ENCODE results near the gene CCDC178. TPM values are rescaled to one million over a fixed set of nuclear protein-coding genes. Genes with fewer than 3 reads are reported as not detected.
"Not testable (repeated sequence)": the region's sequence is repeated elsewhere in the genome, so short reads cannot be mapped to it uniquely, and the experiment has no call there.

CCDC178 gene
- total RNA-seq, 1 donor from 2014 or later, result 0.27 TPM

DNA sequence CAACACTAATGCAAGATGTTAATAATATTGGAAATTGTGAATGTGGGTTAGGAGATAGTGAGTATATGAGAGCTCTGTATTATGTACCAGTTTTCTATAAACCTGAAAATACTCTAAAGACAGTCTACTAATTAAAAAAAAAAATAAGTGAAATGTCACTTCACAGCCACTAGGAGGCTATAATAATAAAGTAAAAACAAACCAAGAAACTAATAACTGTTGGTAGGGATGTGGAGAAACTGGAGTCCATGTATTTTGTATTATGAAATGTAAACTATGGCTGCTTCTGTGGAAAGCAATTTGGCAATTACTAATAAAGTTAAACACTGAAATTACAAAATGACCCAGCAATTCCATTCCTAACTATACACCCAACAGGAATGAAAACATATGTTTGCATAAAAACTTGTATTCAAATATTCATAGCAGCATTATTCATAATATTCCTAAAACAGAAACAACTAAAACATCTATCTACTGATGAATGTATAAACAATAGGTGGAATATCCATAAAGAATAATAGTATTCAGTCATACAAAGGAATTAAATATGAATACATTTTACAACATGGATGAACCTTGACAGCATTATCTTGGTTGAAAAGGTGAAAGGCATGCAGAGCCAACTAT lies 36.2 kb downstream of the CCDC178 start:
- H3K27ac ChIP-seq (replicated peaks), result no peak overlapping the region
- no peaks in the 10 kb centered on the region for H3K36me3 ChIP-seq
- no peaks in the 10 kb centered on the region for H3K27me3 ChIP-seq (ENCODE audit: low read depth)
- intact Hi-C loops (cut with micrococcal nuclease), result no loop called here
- no peak for DNase-seq
- H3K4me1 ChIP-seq, result no peaks in the 10 kb centered on the region
- H3K9me3 ChIP-seq (replicated peaks), result no peaks in the 10 kb centered on the region
- no peak overlapping the region for H3K4me3 ChIP-seq
- TF ChIP-seq, protein P1, sequence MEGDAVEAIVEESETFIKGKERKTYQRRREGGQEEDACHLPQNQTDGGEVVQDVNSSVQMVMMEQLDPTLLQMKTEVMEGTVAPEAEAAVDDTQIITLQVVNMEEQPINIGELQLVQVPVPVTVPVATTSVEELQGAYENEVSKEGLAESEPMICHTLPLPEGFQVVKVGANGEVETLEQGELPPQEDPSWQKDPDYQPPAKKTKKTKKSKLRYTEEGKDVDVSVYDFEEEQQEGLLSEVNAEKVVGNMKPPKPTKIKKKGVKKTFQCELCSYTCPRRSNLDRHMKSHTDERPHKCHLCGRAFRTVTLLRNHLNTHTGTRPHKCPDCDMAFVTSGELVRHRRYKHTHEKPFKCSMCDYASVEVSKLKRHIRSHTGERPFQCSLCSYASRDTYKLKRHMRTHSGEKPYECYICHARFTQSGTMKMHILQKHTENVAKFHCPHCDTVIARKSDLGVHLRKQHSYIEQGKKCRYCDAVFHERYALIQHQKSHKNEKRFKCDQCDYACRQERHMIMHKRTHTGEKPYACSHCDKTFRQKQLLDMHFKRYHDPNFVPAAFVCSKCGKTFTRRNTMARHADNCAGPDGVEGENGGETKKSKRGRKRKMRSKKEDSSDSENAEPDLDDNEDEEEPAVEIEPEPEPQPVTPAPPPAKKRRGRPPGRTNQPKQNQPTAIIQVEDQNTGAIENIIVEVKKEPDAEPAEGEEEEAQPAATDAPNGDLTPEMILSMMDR (IDR thresholded peaks at IDR 0.05; ENCODE audit: borderline replicate concordance), result peak; percentile 31

DNA sequence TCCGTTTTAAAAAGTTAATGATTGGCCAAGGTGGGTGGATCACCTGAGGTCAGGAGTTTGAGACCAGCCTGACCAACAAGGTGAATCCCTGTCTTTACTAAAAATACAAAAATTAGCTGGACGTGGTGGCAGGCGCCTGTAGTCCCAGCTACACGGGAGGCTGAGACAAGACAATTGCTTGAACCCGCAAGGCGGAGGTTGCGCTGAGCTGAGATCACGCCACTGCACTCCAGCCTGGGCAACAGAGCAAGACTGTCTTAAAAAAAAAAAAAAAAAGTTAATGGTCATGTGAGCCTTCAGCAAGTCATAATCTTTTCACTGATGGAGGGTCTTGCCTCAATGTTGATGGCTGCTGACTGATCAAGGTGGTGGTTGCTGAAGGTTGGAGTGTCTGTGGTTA lies 41.6 kb downstream of the CCDC178 start:
- H3K9me3 ChIP-seq (replicated peaks); H3K4me1 ChIP-seq; H3K36me3 ChIP-seq; H3K27ac ChIP-seq (replicated peaks); DNase-seq; intact Hi-C loops (cut with micrococcal nuclease); H3K4me3 ChIP-seq; H3K27me3 ChIP-seq (ENCODE audit: low read depth): not testable (repeated sequence)

DNA sequence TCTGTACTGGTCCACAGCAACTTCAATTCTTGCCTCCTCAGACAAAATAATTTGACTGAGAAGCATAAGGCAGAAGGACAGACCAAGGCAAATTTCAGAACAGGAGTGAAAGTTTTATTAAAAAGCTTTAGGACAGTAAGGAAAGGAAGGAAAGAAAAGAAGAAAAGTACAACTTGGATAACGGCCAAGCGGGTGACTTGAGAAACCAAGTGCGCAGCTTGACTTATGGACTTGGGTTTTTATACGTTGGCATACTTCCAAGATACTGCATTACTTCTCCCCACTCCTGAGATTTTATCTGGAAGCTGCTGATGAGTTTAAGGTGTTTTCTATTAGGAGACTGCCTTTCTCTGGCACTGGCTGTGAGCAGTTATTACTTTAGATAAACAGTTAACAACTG lies 64.7 kb downstream of the CCDC178 start:
- TF ChIP-seq, protein P1 (IDR thresholded peaks at IDR 0.05; ENCODE audit: borderline replicate concordance), result no peak
- H3K9me3 ChIP-seq (replicated peaks), result no peaks in the 10 kb centered on the region
- H3K27ac ChIP-seq (replicated peaks), result no peak overlapping the region
- H3K36me3 ChIP-seq, result no peaks in the 10 kb centered on the region
- intact Hi-C loops (cut with micrococcal nuclease), result no loop called here
- no peaks in the 10 kb centered on the region for H3K27me3 ChIP-seq (ENCODE audit: low read depth)
- no peaks in the 10 kb centered on the region for H3K4me1 ChIP-seq
- no peak for DNase-seq
- H3K4me3 ChIP-seq, result no peak overlapping the region

DNA sequence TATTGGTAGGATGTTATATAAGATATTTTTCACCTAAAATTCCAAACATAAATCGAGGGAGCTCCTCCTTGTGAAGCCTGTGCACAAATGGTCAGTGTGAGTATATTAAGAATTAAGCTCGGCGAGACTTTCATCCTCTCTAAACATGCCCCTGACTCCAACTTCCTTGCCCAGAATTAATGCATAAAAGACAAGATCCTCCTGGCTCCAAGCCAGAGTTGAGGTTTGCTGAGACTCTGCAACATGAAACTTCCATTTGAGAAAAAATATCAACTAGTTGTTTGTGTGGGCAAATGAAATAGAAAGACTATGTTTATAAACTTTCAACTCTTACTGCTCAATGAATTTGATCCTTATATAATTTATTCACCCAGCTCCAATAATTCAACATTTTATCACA lies 68.1 kb downstream of the CCDC178 start:
- H3K27ac ChIP-seq (replicated peaks), result no peak overlapping the region
- H3K36me3 ChIP-seq, result no peaks in the 10 kb centered on the region
- H3K27me3 ChIP-seq (ENCODE audit: low read depth), result no peaks in the 10 kb centered on the region
- TF ChIP-seq, protein P1 (IDR thresholded peaks at IDR 0.05; ENCODE audit: borderline replicate concordance), result no peak
- DNase-seq, result no peak
- no peaks in the 10 kb centered on the region for H3K9me3 ChIP-seq (replicated peaks)
- H3K4me1 ChIP-seq, result no peaks in the 10 kb centered on the region
- intact Hi-C loops (cut with micrococcal nuclease), result no loop called here
- H3K4me3 ChIP-seq, result no peak overlapping the region

DNA sequence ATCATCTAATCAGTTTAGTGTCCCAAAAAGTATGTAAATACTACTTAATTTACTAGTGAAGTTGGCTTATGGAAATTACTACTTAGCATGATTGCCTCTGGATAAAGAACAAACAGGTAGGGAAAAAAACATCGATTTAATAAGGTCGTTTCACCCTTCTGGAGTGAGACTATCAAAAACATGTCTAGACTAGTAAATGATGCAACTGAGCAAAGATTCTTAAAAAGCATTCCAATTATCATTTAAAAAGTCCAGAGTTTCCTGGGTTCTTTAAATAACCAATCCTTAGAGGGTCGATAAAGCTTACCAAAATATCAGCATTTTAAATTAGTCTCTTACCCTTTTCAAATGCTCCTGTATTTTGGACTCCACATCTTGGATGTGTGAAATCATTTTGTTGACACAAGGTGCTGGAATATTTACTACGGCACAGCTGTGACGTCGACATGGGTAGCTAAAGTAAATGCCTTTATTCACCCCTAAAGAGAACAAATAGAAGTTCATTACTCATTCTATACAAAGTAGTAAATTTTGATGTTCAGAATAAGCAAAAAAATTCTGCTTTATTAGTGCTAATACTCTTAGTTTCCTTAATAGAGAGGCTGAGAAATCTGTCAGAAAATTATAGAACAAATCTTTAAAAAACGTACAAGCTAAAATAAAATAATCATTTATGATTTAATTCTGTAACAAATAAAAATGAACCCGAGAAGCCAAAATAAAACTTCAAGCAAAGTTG lies 70.6 kb downstream of the CCDC178 start:
- Histone ChIP-seq H3K4me1 (no peaks in the 10 kb centered on the region), H3K4me3 (no peak overlapping the region), H3K27me3 (ENCODE audit: low read depth) (no peaks in the 10 kb centered on the region), H3K27ac (replicated peaks) (no peak overlapping the region), H3K9me3 (replicated peaks) (no peaks in the 10 kb centered on the region), H3K36me3 (no peaks in the 10 kb centered on the region)
- TF ChIP-seq, protein P1 (IDR thresholded peaks at IDR 0.05; ENCODE audit: borderline replicate concordance), result no peak
- intact Hi-C loops (cut with micrococcal nuclease), result no loop called here
- no peak for DNase-seq

DNA sequence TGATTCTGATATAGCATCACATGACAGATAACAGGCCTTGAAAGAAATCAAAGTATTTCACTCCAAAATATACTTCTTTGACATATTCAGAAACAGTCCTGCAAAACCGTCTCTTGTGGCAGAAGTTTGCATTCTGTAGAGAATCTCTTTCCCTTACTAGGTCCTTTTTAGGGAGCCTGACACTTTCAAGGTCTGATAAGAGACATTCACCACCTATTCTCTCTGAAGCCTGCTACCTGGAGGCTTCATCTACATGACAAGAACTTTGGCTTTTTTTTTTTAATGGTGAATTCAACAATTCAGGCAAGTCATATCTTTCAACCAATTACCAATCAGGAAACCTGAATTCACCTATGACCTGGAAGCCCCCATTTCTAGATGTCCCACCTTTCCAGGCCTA lies 83.8 kb downstream of the CCDC178 start:
- H3K4me1 ChIP-seq, result no peaks in the 10 kb centered on the region
- no peak for DNase-seq
- H3K9me3 ChIP-seq (replicated peaks), result peaks cover 38% of the 10 kb centered on the region
- intact Hi-C loops (cut with micrococcal nuclease), result no loop called here
- no peaks in the 10 kb centered on the region for H3K27me3 ChIP-seq (ENCODE audit: low read depth)
- TF ChIP-seq, protein P1 (IDR thresholded peaks at IDR 0.05; ENCODE audit: borderline replicate concordance), result no peak
- H3K4me3 ChIP-seq, result no peak overlapping the region
- H3K27ac ChIP-seq (replicated peaks), result no peak overlapping the region
- H3K36me3 ChIP-seq, result no peaks in the 10 kb centered on the region
